Measurements from ENCODE around the gene KCNIP1.

GRCh38 chr5:170532935-170533334 is 29.1 kb downstream of the KCNIP1 start:
- TF ChIP-seq CTCF (IDR thresholded peaks at IDR 0.05; ENCODE audit: low read length) (no peak), EZH2 (IDR thresholded peaks at IDR 0.05; ENCODE audit: borderline replicate concordance, low read length) (no peak)
